SK-N-MC (cell line): Measurements from ENCODE around the gene PDCD4.

Experiments
- EZH2 ChIP-seq: fragments of 200-600 bp; sonication (generic); IDR thresholded peaks from one replicate; pipeline ENCODE4 v1.6.1; 2017; ENCODE audit warnings: antibody characterized with exemption
- POLR2AphosphoS5 ChIP-seq: IDR thresholded peaks from 2 replicates; pipeline ENCODE4 v1.6.1; 2012; ENCODE audit warnings: mild to moderate bottlenecking, low read depth, low read length, borderline replicate concordance

DNA sequence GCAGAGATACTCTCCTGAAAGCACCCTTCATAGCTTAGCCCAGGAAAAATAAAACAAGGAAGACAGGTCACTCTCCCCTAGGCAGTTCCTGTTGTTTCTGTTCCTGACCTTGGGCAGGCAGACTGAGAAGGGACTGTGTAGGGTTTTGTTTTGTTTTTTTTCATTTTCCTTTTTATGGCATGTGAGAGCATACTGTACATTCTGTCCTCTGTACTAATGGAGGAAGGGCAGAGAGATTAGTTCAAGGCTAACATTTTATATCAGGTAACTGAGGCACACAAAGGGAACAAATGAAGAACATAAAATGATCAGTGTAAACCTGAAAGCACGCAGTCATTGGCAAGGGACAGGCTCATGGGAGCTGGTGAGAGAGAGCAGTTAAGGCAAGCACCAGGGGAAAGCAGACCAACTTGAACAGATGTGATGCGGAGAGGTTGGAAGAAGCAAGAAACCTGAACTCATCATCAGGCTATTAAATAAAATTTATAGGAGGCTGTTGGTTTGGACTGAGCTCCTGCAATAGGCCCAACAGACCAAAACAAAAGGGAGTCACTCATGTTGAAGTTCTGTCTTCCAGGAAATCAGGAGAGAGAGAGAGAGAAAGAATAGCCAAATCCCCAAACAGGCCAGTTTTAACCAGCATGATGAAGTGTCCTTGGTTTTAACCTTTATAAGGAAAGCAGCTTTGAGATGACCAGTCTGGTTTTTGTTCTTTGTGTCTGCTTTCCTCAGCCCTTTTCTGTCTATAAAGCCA is 34.1 kb upstream of the PDCD4 start:
- TF ChIP-seq POLR2AphosphoS5, result no peak
- TF ChIP-seq EZH2, result no peak
